PFSK-1 (cell line): ENCODE data around the gene ZNF768.

ENCODE experiments used
- FOXP2 ChIP-seq: optimal IDR thresholded peaks from 2 replicates; pipeline ENCODE3; 2011; ENCODE audit warnings: borderline replicate concordance, control low read depth, inconsistent platforms; ENCODE audit not compliant: insufficient read depth; ENCODE audit errors: extremely low read length, extremely low read depth
- POLR2AphosphoS5 ChIP-seq: IDR thresholded peaks from 2 replicates; pipeline ENCODE4 v1.6.1; 2012; ENCODE audit warnings: low read depth, mild to moderate bottlenecking, control low read depth, low read length, moderate library complexity
- SIN3A ChIP-seq: IDR thresholded peaks from 2 replicates; pipeline ENCODE4 v1.6.1; 2012; ENCODE audit warnings: mild to moderate bottlenecking, low read length, moderate library complexity, borderline replicate concordance; ENCODE audit not compliant: insufficient read depth
- TAF1 ChIP-seq: IDR thresholded peaks from 2 replicates; pipeline ENCODE4 v1.6.1; 2012; ENCODE audit warnings: low read length, control low read depth, borderline replicate concordance; ENCODE audit not compliant: insufficient read depth
- TF ChIP-seq, protein P1 (sequence below), 2 experiments: IDR thresholded peaks; 2 replicates each; pipeline versions ENCODE4 v1.6.1 to v1.8.0; 2011 to 2012; ENCODE audit warnings: low read depth in 2 of 2, low read length in 2 of 2, control low read depth in 1 of 2, inconsistent platforms in 1 of 2, mild to moderate bottlenecking in 1 of 2, moderate library complexity in 1 of 2; ENCODE audit not compliant: insufficient read depth in 1 of 2

DNA sequence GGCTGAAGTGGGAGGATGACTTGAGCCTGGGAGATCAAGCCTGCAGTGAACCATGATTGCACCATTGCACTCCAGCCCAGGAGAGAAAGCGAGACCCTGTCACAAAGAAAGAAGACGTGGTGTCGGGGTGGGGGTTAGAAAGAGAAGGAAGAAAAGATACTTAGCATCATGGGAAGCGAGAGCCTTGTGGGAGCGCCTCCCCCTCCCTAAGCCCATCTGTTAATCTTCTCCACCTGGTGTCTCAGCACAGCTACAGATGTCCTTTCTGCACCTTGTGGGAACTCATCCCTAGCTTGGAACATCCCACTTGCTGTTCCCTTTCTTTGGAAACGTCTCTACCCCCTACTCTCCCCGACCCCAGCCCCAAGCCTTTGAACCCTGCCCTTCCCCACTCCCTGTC, 39.2 kb upstream of the ZNF768 start:
- no peak for TF ChIP-seq POLR2AphosphoS5
- TF ChIP-seq, protein P1, sequence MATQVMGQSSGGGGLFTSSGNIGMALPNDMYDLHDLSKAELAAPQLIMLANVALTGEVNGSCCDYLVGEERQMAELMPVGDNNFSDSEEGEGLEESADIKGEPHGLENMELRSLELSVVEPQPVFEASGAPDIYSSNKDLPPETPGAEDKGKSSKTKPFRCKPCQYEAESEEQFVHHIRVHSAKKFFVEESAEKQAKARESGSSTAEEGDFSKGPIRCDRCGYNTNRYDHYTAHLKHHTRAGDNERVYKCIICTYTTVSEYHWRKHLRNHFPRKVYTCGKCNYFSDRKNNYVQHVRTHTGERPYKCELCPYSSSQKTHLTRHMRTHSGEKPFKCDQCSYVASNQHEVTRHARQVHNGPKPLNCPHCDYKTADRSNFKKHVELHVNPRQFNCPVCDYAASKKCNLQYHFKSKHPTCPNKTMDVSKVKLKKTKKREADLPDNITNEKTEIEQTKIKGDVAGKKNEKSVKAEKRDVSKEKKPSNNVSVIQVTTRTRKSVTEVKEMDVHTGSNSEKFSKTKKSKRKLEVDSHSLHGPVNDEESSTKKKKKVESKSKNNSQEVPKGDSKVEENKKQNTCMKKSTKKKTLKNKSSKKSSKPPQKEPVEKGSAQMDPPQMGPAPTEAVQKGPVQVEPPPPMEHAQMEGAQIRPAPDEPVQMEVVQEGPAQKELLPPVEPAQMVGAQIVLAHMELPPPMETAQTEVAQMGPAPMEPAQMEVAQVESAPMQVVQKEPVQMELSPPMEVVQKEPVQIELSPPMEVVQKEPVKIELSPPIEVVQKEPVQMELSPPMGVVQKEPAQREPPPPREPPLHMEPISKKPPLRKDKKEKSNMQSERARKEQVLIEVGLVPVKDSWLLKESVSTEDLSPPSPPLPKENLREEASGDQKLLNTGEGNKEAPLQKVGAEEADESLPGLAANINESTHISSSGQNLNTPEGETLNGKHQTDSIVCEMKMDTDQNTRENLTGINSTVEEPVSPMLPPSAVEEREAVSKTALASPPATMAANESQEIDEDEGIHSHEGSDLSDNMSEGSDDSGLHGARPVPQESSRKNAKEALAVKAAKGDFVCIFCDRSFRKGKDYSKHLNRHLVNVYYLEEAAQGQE (IDR thresholded peaks at IDR 0.05; ENCODE audit: insufficient read depth in 1 of 2, low read depth in 2 of 2, low read length in 2 of 2) = no peak
- no peak for TF ChIP-seq TAF1
- no peak for TF ChIP-seq SIN3A
- TF ChIP-seq FOXP2 = no peak
